ENCODE measurements around the gene HIP1.

- TF ChIP-seq GATA2 (IDR thresholded peaks at IDR 0.05; ENCODE audit: low read depth, low read length), result no peak
- no peak for TF ChIP-seq GATA3 (IDR thresholded peaks at IDR 0.05; ENCODE audit: low read depth, low read length)
Measured at GRCh38 chr7:75721426-75721825, 17.3 kb downstream of the HIP1 start.

Data from SH-SY5Y (cell line).